Measurements from ENCODE around the gene GYG2.

The GYG2 gene

GRCh38 chrX:2841537-2841936, 12.8 kb downstream of the GYG2 start:
- Histone ChIP-seq H2AFZ (ENCODE audit: low read length) (no peak overlapping the region), H3K9me3 (ENCODE audit: low read length) (no peaks in the 10 kb centered on the region), H3K27ac (ENCODE audit: low read depth, low read length, poor library complexity, severe bottlenecking) (no peak overlapping the region), H3F3A (ENCODE audit: insufficient read depth, low read length) (no peaks in the 10 kb centered on the region), H3K27me3 (ENCODE audit: insufficient read depth, low read length) (no peaks in the 10 kb centered on the region), H3K9ac (ENCODE audit: low read length) (no peak overlapping the region), H3K79me2 (ENCODE audit: insufficient read depth, low read length) (no peaks in the 10 kb centered on the region), H4K20me1 (ENCODE audit: insufficient read depth, low read length) (no peaks in the 10 kb centered on the region), H3K9me2 (ENCODE audit: low read depth, low read length) (no peaks in the 10 kb centered on the region), H3K4me1 (ENCODE audit: insufficient read depth, low read length, severe bottlenecking) (no peaks in the 10 kb centered on the region), H3K4me2 (ENCODE audit: low read length) (no peak overlapping the region), H3K36me3 (ENCODE audit: insufficient read depth, low read length) (no peaks in the 10 kb centered on the region), H3K4me3 (ENCODE audit: low read depth, low read length, poor library complexity, severe bottlenecking) (no peak overlapping the region)
- no peak for TF ChIP-seq EZH2 (IDR thresholded peaks at IDR 0.05; ENCODE audit: borderline replicate concordance, low read length)
- TF ChIP-seq, protein P1, sequence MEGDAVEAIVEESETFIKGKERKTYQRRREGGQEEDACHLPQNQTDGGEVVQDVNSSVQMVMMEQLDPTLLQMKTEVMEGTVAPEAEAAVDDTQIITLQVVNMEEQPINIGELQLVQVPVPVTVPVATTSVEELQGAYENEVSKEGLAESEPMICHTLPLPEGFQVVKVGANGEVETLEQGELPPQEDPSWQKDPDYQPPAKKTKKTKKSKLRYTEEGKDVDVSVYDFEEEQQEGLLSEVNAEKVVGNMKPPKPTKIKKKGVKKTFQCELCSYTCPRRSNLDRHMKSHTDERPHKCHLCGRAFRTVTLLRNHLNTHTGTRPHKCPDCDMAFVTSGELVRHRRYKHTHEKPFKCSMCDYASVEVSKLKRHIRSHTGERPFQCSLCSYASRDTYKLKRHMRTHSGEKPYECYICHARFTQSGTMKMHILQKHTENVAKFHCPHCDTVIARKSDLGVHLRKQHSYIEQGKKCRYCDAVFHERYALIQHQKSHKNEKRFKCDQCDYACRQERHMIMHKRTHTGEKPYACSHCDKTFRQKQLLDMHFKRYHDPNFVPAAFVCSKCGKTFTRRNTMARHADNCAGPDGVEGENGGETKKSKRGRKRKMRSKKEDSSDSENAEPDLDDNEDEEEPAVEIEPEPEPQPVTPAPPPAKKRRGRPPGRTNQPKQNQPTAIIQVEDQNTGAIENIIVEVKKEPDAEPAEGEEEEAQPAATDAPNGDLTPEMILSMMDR (IDR thresholded peaks at IDR 0.05; ENCODE audit: low read length), result no peak

GRCh38 chrX:2846992-2847391, 18.3 kb downstream of the GYG2 start:
- Histone ChIP-seq H3K4me1 (ENCODE audit: insufficient read depth, low read length, severe bottlenecking) (no peaks in the 10 kb centered on the region), H3F3A (ENCODE audit: insufficient read depth, low read length) (no peaks in the 10 kb centered on the region), H3K27me3 (ENCODE audit: insufficient read depth, low read length) (no peaks in the 10 kb centered on the region), H3K36me3 (ENCODE audit: insufficient read depth, low read length) (no peaks in the 10 kb centered on the region), H3K4me2 (ENCODE audit: low read length) (no peak overlapping the region), H3K79me2 (ENCODE audit: insufficient read depth, low read length) (no peaks in the 10 kb centered on the region), H3K9me2 (ENCODE audit: low read depth, low read length) (no peaks in the 10 kb centered on the region), H2AFZ (ENCODE audit: low read length) (no peak overlapping the region), H4K20me1 (ENCODE audit: insufficient read depth, low read length) (no peaks in the 10 kb centered on the region), H3K9me3 (ENCODE audit: low read length) (no peaks in the 10 kb centered on the region), H3K4me3 (ENCODE audit: low read depth, low read length, poor library complexity, severe bottlenecking) (no peak overlapping the region), H3K9ac (ENCODE audit: low read length) (no peak overlapping the region), H3K27ac (ENCODE audit: low read depth, low read length, poor library complexity, severe bottlenecking) (no peak overlapping the region)
- no peak for TF ChIP-seq EZH2 (IDR thresholded peaks at IDR 0.05; ENCODE audit: borderline replicate concordance, low read length)
- TF ChIP-seq, protein P1 (IDR thresholded peaks at IDR 0.05; ENCODE audit: low read length), result no peak

- Histone ChIP-seq H3K4me3 (ENCODE audit: low read depth, low read length, poor library complexity, severe bottlenecking) (no peak overlapping the region), H3K4me1 (ENCODE audit: insufficient read depth, low read length, severe bottlenecking) (no peaks in the 10 kb centered on the region), H3K9ac (ENCODE audit: low read length) (no peak overlapping the region), H3K27ac (ENCODE audit: low read depth, low read length, poor library complexity, severe bottlenecking) (no peak overlapping the region), H3K9me2 (ENCODE audit: low read depth, low read length) (no peaks in the 10 kb centered on the region), H2AFZ (ENCODE audit: low read length) (no peak overlapping the region), H3K4me2 (ENCODE audit: low read length) (no peak overlapping the region), H3K9me3 (ENCODE audit: low read length) (no peaks in the 10 kb centered on the region), H4K20me1 (ENCODE audit: insufficient read depth, low read length) (no peaks in the 10 kb centered on the region), H3K27me3 (ENCODE audit: insufficient read depth, low read length) (no peaks in the 10 kb centered on the region), H3F3A (ENCODE audit: insufficient read depth, low read length) (no peaks in the 10 kb centered on the region), H3K36me3 (ENCODE audit: insufficient read depth, low read length) (no peaks in the 10 kb centered on the region), H3K79me2 (ENCODE audit: insufficient read depth, low read length) (no peaks in the 10 kb centered on the region)
- no peak for TF ChIP-seq EZH2 (IDR thresholded peaks at IDR 0.05; ENCODE audit: borderline replicate concordance, low read length)
- TF ChIP-seq, protein P1 (IDR thresholded peaks at IDR 0.05; ENCODE audit: low read length), result no peak
These were observed 20.2 kb downstream of the GYG2 start for GRCh38 chrX:2848871-2849301.

All from OCI-LY1 (cell line).